GM21529 (cell line): ENCODE data around the gene PVALB.

ENCODE experiments used
- ATAC-seq: cut with Tn5 transposase; IDR thresholded peaks from one replicate; pipeline ENCODE4 v1.9.1; 2021; ENCODE audit not compliant: unreplicated experiment

The PVALB gene, protein sequence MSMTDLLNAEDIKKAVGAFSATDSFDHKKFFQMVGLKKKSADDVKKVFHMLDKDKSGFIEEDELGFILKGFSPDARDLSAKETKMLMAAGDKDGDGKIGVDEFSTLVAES

DNA sequence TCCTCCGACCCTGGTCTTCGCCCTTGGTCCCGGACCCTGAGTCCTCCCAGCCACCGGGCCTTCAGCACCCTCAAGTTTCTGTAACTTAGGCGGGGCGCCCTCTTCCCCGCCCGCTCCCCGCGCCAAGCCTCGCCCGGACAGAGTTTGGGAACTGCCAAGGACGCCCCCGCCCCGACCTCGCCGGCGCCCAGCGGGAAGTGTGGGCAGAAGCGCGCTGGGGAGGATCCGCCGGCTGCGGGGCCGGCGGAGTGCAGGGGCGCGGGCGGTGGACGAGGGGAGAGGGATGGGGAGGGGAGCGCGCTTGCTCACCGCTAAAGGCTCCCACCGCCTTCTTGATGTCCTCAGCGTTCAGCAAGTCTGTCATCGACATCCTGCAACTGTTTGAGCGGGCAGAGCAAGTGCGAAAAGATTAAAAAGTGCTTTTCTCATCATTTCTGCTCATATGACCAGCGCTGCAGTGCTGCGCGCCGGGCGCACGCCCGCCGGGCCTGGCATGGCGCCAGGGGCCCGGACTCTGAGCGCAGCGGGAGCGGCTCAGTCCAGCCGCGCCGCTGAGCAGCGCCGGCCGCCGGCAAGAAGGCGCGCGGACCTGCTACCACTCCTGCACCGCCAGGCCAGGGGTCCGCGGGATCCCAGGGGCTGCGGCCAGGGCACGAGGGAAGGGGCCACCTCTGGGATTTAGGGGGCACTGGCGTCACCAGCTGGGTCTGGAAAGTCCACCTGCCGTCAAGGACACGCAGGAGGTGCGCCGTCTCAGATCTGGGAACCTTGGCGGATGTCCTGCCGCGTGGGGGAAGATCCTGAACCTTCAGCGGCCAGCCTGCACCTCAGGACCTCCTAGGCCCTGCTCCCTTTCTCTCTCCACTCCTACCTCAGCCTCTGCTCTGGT is at the start of gene PVALB:
TSS of gene PVALB (minus strand) at position 400 of the 889 bp plus-strand sequence. CDS start at position 370, 30 bp downstream.
- ATAC-seq: no peak

DNA sequence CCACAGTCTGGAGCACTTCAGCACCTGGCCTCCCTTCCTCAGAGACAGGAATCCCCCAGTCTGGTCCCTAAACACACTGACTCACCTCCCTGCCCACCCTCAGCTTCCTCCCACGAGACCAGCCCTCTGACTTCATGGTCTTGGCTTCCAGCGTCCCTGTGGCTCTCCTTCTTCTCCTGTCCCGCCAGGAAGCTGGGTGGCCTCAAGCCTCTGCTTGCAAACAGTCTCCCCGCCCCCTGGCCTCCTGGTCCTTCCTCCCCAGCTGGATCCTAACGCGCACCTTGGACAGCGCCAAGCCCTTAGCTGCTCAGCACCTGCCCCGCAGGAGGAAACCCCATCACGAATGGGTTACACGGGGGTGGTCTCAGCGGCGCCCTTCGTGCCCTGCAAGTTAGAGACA is 48.5 kb upstream of the PVALB start:
- ATAC-seq: no peak

DNA sequence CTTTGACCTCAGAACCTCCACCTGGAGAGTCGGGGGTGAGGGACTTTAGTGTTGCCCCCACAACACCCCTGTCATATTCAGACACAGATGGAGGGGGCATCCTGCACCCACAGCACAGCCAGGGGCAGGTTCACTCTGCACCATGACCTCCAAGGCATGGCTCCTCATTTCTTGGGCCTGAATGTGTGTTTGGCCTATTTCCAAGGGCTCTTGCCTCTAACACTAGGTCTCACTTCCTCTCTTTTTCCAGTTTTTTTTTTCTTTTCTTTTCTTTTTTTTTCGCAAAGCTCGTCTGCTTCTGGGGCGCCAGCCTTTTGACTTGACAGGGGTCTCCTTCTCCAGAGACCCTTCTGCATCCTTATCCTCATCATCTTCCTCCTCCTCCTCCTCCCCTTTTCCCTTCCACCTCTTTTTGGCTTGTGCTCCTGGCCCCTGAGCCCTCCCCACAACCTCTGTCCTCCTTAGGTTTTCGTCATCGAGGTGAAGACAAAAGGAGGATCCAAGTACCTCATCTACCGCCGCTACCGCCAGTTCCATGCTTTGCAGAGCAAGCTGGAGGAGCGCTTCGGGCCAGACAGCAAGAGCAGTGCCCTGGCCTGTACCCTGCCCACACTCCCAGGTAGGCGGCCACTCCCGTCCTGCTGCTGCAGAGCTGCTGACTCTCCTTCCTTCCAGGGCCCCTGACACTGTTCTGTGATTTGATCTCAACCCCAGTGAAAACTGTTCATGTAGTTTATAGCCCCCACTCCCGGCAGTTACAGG is 47.8 kb upstream of the PVALB start:
- no peak for ATAC-seq

DNA sequence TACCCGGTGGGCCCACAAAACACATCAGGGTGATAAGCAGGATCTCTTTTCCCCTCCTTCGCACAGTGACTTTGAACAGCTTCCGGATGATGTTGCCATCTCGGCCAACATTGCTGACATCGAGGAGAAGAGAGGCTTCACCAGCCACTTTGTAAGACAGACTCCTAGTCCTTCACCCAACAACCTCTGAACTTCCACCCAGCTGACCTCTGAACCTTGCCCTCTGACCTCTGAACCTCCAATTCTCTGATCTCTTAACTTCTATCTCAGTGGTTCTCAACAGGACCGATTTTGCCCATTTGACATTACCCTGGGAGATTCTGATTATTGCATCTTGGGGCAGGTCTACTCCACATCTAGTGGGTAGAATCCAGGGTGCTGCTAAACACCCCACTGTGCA is 47.1 kb upstream of the PVALB start:
- no peak for ATAC-seq

DNA sequence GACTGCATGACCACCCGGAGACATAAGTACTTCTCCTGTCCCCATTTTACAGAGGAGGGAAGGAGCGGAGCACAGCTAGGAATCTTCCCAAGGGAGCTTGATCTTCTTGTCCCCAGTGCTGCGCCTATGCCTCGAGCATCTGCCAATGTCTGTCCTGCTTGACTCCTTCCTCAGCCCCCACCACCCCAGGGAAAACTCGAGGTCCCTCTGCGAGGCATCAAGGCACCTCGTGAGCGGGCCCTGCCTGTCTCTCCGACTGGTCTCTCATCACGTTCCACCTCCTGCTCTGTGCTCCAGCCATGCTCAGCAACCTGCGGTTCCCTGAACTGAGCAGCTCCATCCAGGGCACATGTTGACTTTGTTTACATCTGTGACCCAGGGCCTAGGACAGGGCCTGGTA is 46.4 kb upstream of the PVALB start:
- no peak for ATAC-seq

DNA sequence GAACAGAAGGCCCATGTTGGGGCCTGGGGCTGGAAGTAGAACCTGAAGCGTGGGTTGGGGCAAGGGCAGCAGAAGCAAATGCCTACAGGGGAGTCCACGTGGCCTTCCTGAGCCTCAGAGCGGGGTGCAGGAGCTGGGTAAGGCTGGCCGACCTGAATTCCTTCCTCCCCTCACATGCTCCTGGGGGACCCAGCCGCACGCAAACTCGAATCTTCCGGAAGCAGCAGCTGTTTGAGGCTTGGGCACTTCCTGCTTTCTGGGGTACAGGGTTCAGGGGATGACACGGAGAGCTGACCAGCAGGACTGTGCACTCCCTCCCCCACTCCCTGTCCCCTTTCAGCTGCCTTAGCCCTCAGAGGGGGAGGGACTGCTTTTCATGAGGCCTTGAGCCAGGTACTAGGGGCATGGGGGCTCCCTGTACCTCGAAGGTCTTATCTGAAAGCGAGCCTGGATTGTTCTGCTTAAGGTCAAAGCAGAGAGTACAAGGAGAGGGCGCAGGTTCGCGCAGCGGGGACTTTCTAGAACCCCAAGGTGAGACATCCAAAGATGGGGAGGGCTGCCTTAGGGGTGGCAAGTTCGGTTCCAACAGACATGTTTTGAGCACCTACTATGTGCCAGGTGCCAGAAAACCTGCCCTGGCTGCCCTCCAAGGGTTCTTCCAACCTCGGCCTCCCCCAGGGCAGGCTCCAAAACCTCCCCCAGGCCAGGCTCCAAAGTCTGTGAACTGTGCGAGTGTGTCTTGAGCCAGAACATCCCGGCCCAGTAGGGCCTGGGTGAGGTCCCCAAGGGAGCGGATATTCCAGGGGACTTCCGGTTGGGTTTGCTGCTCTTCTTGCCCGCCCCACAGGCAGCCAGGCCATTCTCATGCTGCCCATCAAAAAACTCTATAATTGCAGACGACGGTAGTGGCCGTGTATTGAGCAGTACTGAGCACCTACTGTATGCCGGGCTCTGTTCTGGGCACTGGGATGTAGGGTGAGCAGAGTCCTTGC is 45.7 kb upstream of the PVALB start:
- peak; percentile 38 for ATAC-seq

DNA sequence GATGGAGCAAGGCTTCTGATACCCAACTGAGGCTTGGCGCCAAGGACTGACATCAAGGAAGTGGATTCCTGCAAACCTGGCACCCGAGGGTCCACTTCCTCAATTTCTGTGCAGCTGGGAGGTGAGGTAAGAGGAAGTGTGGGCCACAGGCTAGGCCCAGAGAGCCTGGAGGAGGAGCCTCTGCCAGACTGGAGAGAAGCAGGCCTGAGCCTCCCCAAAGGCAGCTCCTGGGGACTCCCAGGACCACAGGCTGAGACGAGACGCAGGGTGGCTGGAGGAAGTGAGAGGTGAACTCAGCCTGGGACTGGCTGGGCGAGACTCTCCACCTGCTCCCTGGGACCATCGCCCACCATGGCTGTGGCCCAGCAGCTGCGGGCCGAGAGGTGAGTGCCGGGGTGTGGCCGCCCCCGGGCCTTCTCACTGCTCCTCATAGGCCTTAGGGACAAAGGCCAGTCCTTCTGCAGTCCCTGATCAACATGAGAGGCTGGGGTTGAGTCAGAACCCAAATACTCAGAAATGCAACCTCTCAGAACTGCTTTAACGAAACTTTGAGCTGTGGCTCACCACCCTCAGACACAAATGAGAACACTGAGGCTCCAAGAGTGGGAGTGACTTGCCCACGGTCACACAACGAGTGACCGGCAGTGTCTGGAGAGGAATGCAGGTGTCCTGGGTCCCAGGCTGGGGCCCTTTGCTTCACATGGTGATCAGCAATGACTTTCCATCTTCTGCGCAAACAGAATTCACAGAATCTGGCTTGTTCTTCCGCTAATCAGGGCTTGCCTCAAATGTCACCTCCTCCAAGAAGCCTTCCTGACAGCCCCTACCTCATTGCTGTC is 44.2 kb upstream of the PVALB start, which contains the start of gene NCF4:
TSS of gene NCF4 (plus strand) at position 186 of the 839 bp plus-strand sequence. CDS start at position 352, 166 bp downstream.
- ATAC-seq: peak; percentile 61

DNA sequence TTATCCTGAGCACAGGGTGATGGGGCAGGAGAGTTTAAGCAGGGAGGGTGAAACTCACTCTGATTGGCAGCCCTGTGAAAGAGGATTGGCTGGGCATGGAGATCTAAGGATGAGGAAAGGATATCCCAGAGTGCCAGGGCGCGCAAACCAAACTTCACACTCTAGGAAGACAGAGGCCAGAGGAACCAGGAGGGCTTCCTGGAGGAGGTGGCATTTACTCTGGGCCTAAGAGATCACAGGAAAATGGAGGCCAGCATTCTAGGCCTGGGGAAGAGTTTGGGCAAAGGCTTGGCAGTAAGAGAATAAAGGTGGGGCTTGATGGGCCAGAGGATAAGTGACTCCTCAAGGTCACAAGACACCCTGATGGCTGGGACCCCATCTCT is 43.6 kb upstream of the PVALB start:
- ATAC-seq: no peak

DNA sequence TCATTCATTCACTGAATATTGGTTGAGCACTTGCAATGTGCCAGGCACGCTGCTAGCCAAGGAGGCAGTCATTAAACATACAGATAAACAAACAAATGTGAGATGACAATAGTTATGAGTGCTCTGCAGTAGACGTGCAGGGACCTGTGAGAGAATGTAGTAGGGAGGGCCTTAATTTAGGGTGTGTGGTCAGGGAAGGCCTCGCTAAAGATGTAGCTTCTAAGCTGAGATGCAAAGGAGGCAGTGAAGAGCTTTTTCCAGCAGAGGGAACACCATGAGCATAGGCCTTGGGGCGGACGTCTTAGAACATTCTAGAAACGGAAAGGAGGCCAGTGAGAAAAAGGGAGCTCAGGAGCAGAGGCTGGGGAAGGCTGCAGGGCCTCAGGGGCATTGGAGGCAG is 43.2 kb upstream of the PVALB start:
- ATAC-seq: no peak

DNA sequence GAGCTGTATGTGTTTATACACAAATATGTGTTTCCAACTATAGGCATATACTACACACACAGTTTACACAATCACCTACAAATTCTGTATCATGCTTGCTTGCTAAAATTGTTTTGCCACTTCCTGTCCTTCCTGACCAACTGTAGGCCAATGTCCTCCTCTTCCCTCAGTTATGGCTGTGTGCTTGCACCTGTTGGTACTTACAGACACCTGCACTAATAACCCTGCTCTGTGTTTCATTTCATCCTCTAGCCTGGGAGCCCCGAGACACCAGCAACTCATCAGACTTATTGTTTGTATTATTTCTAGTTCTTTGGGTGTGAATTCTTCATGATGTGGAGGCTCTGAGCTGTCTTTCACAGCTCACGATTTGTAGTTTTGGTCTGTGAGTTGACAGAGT is 42.1 kb upstream of the PVALB start:
- ATAC-seq: no peak

DNA sequence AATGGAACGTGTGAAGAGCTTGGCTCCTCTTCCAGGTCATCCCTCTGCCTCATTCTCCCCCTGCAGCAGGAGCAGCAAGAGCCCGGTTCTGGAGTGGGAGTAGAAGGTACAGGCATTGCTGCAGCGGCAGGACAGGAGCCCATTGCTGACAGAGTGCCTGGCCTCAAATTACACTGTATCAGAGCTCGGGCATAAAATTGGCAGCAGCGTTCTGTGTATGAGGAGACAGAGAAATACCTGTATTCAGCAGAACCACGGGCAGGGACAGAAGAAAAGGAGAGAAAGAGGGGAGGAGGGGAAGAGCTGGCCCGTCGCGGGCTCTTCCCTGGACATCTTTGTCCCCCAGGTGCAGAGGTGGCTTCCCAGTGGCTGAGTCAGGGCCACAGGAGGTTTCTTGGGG is 41.3 kb upstream of the PVALB start:
- ATAC-seq: no peak

DNA sequence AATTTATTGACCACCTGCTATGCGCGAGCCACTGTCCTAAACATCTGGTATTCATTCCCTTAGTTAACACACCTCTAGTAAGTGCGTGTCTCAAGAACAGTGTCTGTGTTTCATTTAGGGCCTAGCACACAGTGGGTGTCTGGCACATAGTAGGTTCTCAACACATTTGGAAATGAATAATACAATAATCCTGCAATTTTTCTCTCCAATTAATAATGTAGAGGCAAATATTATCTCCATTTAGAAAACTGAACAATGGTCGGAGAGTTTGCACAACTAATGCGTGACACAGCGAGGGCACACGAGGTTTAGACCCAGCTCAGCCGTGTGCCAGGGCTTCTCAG is 39.9 kb upstream of the PVALB start:
- ATAC-seq: no peak

DNA sequence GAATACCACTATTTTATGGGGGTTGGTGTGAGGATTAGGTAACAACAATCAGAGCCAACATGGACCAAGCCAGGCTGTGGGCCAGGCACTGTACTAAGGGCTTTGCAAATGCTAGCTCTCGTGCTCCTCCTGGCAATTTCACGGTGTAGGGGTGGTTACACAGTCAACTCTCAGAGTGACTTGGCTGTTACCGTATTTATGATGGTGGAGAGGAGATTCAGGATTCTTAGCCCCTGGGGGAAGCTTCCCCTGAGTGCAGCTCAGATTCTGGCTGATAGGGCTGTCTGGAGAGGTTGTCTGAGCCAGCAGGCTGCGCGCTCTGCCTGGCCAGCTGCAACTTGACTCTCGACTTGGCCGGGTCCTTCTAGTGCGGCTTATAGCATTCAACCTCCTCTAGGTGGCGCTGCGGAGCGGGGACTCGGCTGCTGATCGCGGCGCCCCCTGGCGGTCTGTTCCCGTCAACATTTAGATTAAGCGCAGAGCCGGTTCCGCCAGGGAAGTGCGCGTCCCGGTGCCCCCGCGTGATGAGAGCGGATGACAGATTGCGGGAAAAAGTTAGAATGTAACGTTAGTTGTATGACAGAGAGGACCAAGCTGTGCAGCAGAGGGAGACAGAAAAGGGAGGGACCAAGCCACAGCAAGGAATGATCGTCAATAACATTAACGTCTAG is 39.4 kb upstream of the PVALB start:
- ATAC-seq: peak; percentile 30

DNA sequence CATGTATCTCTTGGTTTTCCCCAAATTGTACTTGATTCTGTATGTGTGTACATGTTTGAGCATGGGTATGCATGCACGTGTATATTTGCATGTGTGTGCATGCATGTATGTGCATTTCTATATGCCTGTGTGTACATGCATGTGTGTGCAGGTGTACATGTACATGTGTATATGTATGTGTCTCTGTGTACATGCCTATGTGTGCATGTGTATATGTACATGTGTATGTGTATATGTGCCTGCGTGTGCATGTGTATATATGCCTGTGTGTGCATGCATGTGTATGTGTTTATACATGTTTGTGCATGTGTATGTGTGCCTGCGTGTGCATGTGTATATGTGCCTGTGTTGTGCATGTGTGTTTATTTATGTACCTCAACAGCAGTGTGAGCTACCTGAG is 38.6 kb upstream of the PVALB start:
- no peak for ATAC-seq

DNA sequence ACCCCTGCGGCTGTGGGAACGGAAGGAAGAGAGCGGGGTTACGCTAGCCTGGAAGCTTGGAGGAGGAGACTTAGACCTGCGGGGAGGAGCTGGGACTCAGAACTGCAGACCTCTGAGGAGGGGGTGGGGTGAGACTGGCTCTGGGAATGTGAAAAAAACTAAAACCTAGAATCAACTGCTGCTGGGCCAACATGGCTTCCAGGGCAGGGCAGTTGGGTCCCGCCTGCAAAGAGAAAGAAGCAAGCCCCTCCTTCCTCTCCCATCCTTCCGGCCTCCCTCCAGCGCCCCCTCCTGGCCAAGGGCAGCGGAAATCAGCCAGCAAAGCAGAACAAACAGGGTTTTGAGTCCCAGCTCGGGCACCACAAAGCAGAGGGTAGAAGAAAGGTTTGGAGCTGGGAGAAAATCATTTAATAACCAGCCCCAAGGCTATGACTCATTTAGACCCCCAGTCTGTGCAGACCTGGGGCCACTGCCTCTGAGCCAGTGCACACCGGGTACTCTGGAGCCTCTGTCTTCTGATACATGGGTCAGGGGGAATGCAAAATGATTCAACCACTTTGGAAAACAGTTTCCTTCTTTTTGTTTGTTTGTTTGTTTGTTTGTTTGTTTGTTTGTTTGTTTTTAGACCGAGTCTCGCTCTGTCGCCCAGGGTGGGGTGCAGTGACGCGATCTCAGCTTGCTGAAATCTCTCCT is 36.7 kb upstream of the PVALB start:
- ATAC-seq: no peak

DNA sequence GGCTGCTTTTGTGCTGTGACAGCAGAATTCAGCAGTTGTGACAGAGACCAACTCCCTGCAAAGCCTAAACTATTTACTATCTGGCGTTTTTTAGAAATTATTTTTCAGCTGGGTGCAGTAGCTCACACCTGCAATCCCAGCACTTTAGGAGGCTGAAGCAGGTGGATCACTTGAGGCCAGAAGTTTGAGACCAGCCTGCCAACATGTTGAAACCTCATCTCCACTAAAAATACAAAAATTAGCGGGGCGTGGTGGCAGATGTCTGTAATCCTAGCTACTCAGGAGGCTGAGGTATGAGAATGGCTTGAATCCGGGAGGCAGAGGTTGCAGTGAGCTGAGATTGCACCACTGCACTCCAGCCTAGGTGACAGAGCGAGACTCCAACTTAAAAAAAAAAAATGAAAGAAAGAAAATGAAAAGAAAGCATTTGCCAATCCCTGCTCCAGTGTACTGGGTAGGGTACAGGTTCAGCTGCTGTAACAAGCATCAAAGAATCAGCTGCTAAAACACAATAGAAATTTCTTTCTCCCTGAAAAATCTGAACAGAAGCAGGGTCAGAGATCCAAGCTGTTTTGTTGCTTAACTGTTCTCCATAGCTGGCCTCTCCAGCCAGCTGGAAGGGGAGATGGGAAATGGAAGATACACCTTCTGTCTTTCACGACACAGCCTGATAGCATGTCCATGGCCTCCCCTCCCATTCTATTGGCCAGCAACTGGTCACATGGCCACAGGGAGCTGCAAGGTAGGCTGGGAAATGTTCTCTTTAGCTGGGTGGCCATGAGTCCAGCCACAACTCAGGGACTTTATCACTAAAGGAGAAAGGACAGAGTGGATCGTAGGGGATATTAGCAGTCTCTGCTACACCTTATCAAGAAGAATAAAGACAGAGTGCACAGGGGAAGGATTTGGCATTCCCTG is 35.5 kb upstream of the PVALB start:
- ATAC-seq: no peak

DNA sequence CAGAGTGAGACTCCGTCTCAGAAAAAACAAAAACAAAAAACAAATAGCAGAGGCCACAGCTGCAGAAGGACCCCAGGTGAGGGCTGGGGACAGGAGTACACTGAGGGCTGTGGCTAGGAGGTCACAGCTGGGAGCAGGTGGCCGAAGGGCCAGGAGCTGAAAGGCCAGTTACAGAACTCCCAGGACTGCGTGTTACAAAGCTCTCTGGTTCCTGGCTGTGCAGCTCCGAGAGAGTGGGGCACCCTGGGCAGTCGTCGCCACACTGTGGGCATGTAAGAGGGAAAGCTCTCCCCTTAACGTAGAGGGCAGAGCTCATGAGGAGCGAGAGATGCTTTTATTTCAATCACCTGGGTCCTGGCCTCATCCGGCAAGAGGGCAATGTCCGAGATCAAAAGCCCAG is 33.8 kb upstream of the PVALB start:
- ATAC-seq: no peak

DNA sequence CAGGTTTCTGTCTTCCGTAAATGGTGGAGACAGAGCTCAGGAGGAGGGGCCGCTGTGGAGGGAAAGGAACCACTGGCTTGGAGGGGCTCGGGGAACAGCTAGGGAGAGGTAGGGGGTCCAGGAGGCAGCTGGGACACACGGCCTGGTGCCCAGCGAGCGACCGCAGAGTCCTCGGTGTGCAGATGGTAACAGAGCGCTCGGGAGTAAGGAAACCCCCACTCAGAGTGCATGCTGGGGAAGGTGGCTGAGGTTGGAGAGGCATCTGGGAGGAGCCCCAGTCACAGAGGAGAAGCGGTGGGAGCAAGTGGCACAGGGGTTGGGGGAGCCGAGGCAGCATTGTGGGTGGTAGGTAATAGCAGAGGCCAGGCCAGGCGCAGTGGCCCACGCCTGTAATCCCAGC is 33.2 kb upstream of the PVALB start:
- ATAC-seq: no peak
